K562 (cell line): ENCODE measurements around the gene GRWD1. TPM values are rescaled to one million over a fixed set of nuclear protein-coding genes. Genes with fewer than 3 reads are reported as not detected.

ENCODE experiments used
- ARNT ChIP-seq, 2 experiments: fragments of 450-650 bp; IDR thresholded peaks; 2 replicates each; pipeline ENCODE4 v1.6.1; 2016; ENCODE audit warnings: mild to moderate bottlenecking in 1 of 2
- ATF1 ChIP-seq, 2 experiments: fragments of 450-650 bp in 1 of 2; IDR thresholded peaks; 2 replicates each; pipeline ENCODE4 v1.6.1; 2016; ENCODE audit warnings: missing compliant biosample characterization in 1 of 2, missing genetic modification characterization in 1 of 2
- BRCA1 ChIP-seq, 2 experiments: fragments of 450-650 bp in 1 of 2; sonication (generic) in 1 of 2; formaldehyde crosslinking in 1 of 2; IDR thresholded peaks; 2 replicates each; pipeline versions ENCODE4 v1.5.0 to v1.6.1; 2017 to 2020; ENCODE audit warnings: mild to moderate bottlenecking in 1 of 2, missing genetic modification reagents in 1 of 2
- CXXC5 ChIP-seq: fragments of 250-450 bp; sonication (Bioruptor Pico); IDR thresholded peaks from 2 replicates; pipeline ENCODE4 v1.8.0; 2022; ENCODE audit warnings: inconsistent platforms, mild to moderate bottlenecking, moderate library complexity
- FOXK2 ChIP-seq, 2 experiments: fragments of 450-650 bp; IDR thresholded peaks in 1 of 2; conservative IDR thresholded peaks in 1 of 2; 2 replicates each; pipeline ENCODE4 v1.6.1; 2016; ENCODE audit warnings: low read depth in 2 of 2, mild to moderate bottlenecking in 1 of 2
- GABPB2 ChIP-seq: fragments of 250-450 bp; sonication (Bioruptor Pico); conservative IDR thresholded peaks from 2 replicates; pipeline ENCODE4 v1.5.1; 2021; ENCODE audit warnings: mild to moderate bottlenecking
- HNRNPL ChIP-seq: fragments of 200-400 bp; formaldehyde crosslinking; IDR thresholded peaks from 2 replicates; pipeline ENCODE4 v1.6.1; 2017; ENCODE audit warnings: low read depth, mild to moderate bottlenecking, low read length
- IRF2 ChIP-seq: sonication (generic); formaldehyde crosslinking; IDR thresholded peaks from 2 replicates; pipeline ENCODE4 v1.8.1; 2022; ENCODE audit warnings: mild to moderate bottlenecking, missing genetic modification reagents
- KDM2B ChIP-seq: fragments of 250-450 bp; sonication (Bioruptor Pico); IDR thresholded peaks from 2 replicates; pipeline ENCODE4 v1.8.0; 2021; ENCODE audit warnings: mild to moderate bottlenecking, moderate library complexity
- NFE2L1 ChIP-seq: fragments of 450-650 bp; IDR thresholded peaks from 2 replicates; pipeline ENCODE4 v1.6.1; 2016; ENCODE audit warnings: missing genetic modification characterization, low read depth, mild to moderate bottlenecking, missing compliant biosample characterization, moderate library complexity, borderline replicate concordance
- NR2F6 ChIP-seq: fragments of 450-650 bp; formaldehyde crosslinking; IDR thresholded peaks from 2 replicates; pipeline ENCODE4 v1.4.0; 2020; ENCODE audit warnings: mild to moderate bottlenecking
- SMAD2 ChIP-seq: fragments of 150-350 bp; IDR thresholded peaks from 2 replicates; pipeline ENCODE4 v1.6.1; 2014; ENCODE audit warnings: low read depth, mild to moderate bottlenecking, low read length
- SMARCB1 ChIP-seq: IDR thresholded peaks from 2 replicates; pipeline ENCODE4 v1.6.1; 2011; ENCODE audit warnings: improper control_type of control experiment, low read depth; ENCODE audit not compliant: insufficient read length
- SNIP1 ChIP-seq: fragments of 450-650 bp; IDR thresholded peaks from 2 replicates; pipeline ENCODE4 v1.7.1; 2017; ENCODE audit warnings: low read depth, mild to moderate bottlenecking
- SOX6 ChIP-seq: fragments of 450-650 bp; IDR thresholded peaks from 2 replicates; pipeline ENCODE4 v1.6.1; 2014; ENCODE audit warnings: mild to moderate bottlenecking
- SRSF3 ChIP-seq: fragments of 200-400 bp; formaldehyde crosslinking; IDR thresholded peaks from 2 replicates; pipeline ENCODE4 v1.6.1; 2016; ENCODE audit warnings: mild to moderate bottlenecking, low read length, moderate library complexity; ENCODE audit not compliant: insufficient read depth
- TAF1 ChIP-seq: IDR thresholded peaks from 2 replicates; pipeline ENCODE4 v1.6.1; 2011; ENCODE audit warnings: mild to moderate bottlenecking, low read length, moderate library complexity; ENCODE audit not compliant: insufficient read depth, control insufficient read depth, severe bottlenecking; ENCODE audit errors: extremely low read depth
- ZKSCAN8 ChIP-seq: fragments of 200-800 bp; sonication (Bioruptor generic); IDR thresholded peaks from 2 replicates; pipeline ENCODE4 v1.6.1; 2016; ENCODE audit warnings: missing genetic modification characterization, missing compliant biosample characterization
- ZNF165 ChIP-seq: fragments of 250-450 bp; sonication (Bioruptor Pico); IDR thresholded peaks from 2 replicates; pipeline ENCODE4 v1.4.0; 2020; ENCODE audit warnings: borderline replicate concordance
- ZNF263 ChIP-seq: sonication (generic); formaldehyde crosslinking; IDR thresholded peaks from 2 replicates; pipeline ENCODE4 v1.8.0; 2022; ENCODE audit warnings: mild to moderate bottlenecking, missing genetic modification reagents, borderline replicate concordance
- ZNF444 ChIP-seq: fragments of 250-450 bp; sonication (Bioruptor Pico); IDR thresholded peaks from 2 replicates; pipeline ENCODE4 v1.4.0; 2020; ENCODE audit warnings: mild to moderate bottlenecking, moderate library complexity
- ZNF445 ChIP-seq: fragments of 250-450 bp; sonication (Bioruptor Pico); IDR thresholded peaks from 2 replicates; pipeline ENCODE4 v1.4.0; 2020; ENCODE audit warnings: low read depth, mild to moderate bottlenecking, moderate library complexity
- polyA plus RNA-seq, 8 experiments: library from polyadenylated mRNA; depleted of rRNA in 4 of 8; stranded (reverse) in 5 of 8; unstranded in 3 of 8; fragments of >200 nt; fragmentation: Nextera tagmentation in 2 of 8; fragmentation: Illumina TruSeq in 1 of 8; extraction: Ambion mirVana in 2 of 8; extraction: Trizol in 1 of 8; gene quantifications; 2 replicates each; pipeline versions ENCODE4 v1.2.1 to v1.2.3, GENCODE V29; 2011 to 2014; ENCODE audit warnings: inconsistent platforms in 1 of 8, missing spikeins in 1 of 8
- total RNA-seq, 7 experiments: library from RNA; depleted of rRNA in 6 of 7; stranded (reverse); fragments of >200 nt in 6 of 7; fragmentation: Illumina TruSeq in 2 of 7; extraction: Trizol in 2 of 7; gene quantifications; 2 replicates each; pipeline versions ENCODE4 v1.2.1 to v1.2.3, GENCODE V29; 2011 to 2021; ENCODE audit warnings: low replicate concordance in 1 of 7
- TF ChIP-seq, protein P1 (sequence below), 2 experiments: IDR thresholded peaks in 1 of 2; conservative IDR thresholded peaks in 1 of 2; 2 replicates each; pipeline ENCODE4 v1.6.1; 2016; ENCODE audit warnings: low read depth in 2 of 2, mild to moderate bottlenecking in 1 of 2, missing compliant biosample characterization in 1 of 2, missing genetic modification characterization in 1 of 2, moderate library complexity in 1 of 2
- TF ChIP-seq, protein P2 (sequence below): sonication (generic); formaldehyde crosslinking; IDR thresholded peaks from 2 replicates; pipeline ENCODE4 v1.8.0; 2022; ENCODE audit warnings: mild to moderate bottlenecking, missing genetic modification reagents
- TF ChIP-seq, protein P3 (sequence below): fragments of 450-650 bp; IDR thresholded peaks from 2 replicates; pipeline ENCODE4 v1.6.1; 2016; ENCODE audit warnings: antibody characterized with exemption

Gene GRWD1
- total and polyA plus RNA-seq, 9 of the 15 experiments (the other 6 are each of a cell fraction or from before 2014, with no cell fraction given), result 1.5 to 87.2 (median 24.5) TPM

DNA sequence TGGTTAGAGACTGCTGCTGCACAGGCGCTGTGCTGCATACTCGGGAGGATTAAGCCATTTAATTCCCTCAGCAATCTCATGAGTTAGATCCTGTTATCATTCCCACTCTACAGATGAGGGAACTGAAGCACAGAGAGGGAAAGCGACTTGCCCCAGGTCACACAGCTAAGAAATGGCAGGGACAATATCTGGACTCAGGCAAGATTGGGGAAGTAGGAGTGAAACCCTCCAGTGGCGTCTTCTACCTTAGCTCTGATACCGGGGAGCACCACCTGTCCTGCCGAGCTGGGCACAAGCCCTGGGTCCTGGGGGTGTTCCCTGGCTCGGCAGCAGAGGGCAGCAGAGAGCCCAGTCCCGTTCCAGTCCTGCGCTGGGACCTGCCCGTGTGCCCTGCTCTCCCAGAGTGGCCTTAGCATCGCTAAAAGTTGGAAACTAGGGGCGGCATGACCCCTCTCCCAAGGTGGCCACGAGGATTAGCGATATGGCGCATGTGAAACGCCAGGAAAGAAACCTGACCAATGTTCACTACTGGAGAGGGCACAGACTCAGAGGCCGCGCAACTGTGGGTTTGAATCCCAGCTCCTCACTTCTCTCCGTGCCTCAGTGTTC lies 43.9 kb downstream of the GRWD1 start (continued):
- TF ChIP-seq, protein P1, sequence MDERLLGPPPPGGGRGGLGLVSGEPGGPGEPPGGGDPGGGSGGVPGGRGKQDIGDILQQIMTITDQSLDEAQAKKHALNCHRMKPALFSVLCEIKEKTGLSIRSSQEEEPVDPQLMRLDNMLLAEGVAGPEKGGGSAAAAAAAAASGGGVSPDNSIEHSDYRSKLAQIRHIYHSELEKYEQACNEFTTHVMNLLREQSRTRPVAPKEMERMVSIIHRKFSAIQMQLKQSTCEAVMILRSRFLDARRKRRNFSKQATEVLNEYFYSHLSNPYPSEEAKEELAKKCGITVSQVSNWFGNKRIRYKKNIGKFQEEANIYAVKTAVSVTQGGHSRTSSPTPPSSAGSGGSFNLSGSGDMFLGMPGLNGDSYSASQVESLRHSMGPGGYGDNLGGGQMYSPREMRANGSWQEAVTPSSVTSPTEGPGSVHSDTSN (CRISPR knock-in tag; IDR thresholded peaks at IDR 0.05; ENCODE audit: low read depth), result no peak
- TF ChIP-seq, protein P1 (tag; conservative IDR thresholded peaks at IDR 0.05; ENCODE audit: low read depth), result no peak
- TF ChIP-seq TAF1, result no peak
- TF ChIP-seq SOX6, result no peak
- no peak for TF ChIP-seq ATF1 (CRISPR knock-in tag; IDR thresholded peaks at IDR 0.05)
- 0 out of 2 replicates have a peak, but pooled peaks have one; percentile 23 for TF ChIP-seq ATF1 (tag; IDR thresholded peaks at IDR 0.05)
- no peak for TF ChIP-seq ZKSCAN8 (CRISPR knock-in tag)
- TF ChIP-seq ZNF445 (CRISPR knock-in tag), result no peak
- no peak for TF ChIP-seq SRSF3
- TF ChIP-seq, protein P2, sequence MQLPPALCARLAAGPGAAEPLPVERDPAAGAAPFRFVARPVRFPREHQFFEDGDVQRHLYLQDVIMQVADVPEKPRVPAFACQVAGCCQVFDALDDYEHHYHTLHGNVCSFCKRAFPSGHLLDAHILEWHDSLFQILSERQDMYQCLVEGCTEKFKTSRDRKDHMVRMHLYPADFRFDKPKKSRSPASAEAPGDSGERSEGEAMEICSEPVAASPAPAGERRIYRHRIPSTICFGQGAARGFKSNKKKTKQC (CRISPR knock-in tag), result 0 out of 2 replicates have a peak, but pooled peaks have one; percentile 46
- no peak for TF ChIP-seq CXXC5 (CRISPR knock-in tag)
- TF ChIP-seq NR2F6 (CRISPR knock-in tag), result no peak
- TF ChIP-seq SNIP1, result no peak
- TF ChIP-seq GABPB2 (CRISPR knock-in tag), result no peak
- TF ChIP-seq IRF2 (CRISPR knock-in tag), result no peak
- TF ChIP-seq BRCA1 (IDR thresholded peaks at IDR 0.05), result no peak
- no peak for TF ChIP-seq BRCA1 (CRISPR knock-in tag; IDR thresholded peaks at IDR 0.05)
- TF ChIP-seq ZNF444, result no peak
- 0 out of 4 replicates have a peak, but pooled peaks of 1 of the 2 experiments have one; percentile 26 for TF ChIP-seq ARNT (IDR thresholded peaks at IDR 0.05)
- TF ChIP-seq FOXK2 (conservative IDR thresholded peaks at IDR 0.05 in 1 of 2, IDR thresholded peaks at IDR 0.05 in 1 of 2; ENCODE audit: low read depth in 2 of 2), result no peak
- no peak for TF ChIP-seq NFE2L1 (tag)
- no peak for TF ChIP-seq ZNF165 (CRISPR knock-in tag)
- TF ChIP-seq, protein P3, sequence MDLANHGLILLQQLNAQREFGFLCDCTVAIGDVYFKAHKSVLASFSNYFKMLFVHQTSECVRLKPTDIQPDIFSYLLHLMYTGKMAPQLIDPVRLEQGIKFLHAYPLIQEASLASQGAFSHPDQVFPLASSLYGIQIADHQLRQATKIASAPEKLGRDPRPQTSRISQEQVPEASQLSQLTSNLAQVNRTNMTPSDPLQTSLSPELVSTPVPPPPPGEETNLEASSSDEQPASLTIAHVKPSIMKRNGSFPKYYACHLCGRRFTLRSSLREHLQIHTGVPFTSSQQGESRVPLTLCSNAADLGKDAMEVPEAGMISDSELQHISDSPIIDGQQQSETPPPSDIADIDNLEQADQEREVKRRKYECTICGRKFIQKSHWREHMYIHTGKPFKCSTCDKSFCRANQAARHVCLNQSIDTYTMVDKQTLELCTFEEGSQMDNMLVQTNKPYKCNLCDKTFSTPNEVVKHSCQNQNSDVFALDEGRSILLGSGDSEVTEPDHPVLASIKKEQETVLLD, result no peak
- no peak for TF ChIP-seq SMAD2
- no peak for TF ChIP-seq SMARCB1
- TF ChIP-seq KDM2B (CRISPR knock-in tag), result 0 out of 2 replicates have a peak, but pooled peaks have one; percentile 50
- no peak for TF ChIP-seq HNRNPL
- TF ChIP-seq ZNF263, result peak; percentile 95
